Measurements from ENCODE around the gene MRPS18C. TPM values are rescaled to one million over a fixed set of nuclear protein-coding genes. Genes with fewer than 3 reads are reported as not detected.
A peak's percentile ranks its signal among the peaks of the same experiment; 100 is the strongest.

The MRPS18C gene
- total RNA-seq = 58.4 and 64.8 TPM in 2 replicates
- polyA plus RNA-seq = 14.0 and 22.2 TPM in 2 replicates
- polyA plus RNA-seq (2011; cell fraction: cytosol; rRNA removed) = 26.8 and 35.5 TPM in 2 replicates
- polyA plus RNA-seq (2011; cell fraction: nucleus; rRNA removed) = 14.8 and 20.3 TPM in 2 replicates
- 34.4 and 65.6 TPM in 2 replicates for polyA plus RNA-seq (2012)
- 15.9 and 16.1 TPM in 2 replicates for polyA minus RNA-seq
- 25.2 TPM for polyA minus RNA-seq (2011; cell fraction: cytosol; rRNA and poly(A)+ RNA removed)
- 14.3 and 23.8 TPM in 2 replicates for polyA minus RNA-seq (2011; cell fraction: nucleus; rRNA and poly(A)+ RNA removed)
- Bru-seq, nascent RNA = percentile 91 among the genes with signal in this experiment
- BruChase-seq, experiment 1, labeled RNA remaining after a 6-hour chase = percentile 78 among the genes with signal in this experiment
- BruChase-seq, experiment 2, labeled RNA remaining after a 2-hour chase = percentile 74 among the genes with signal in this experiment
- long read RNA-seq, transcript MRPS18C-201 (6 exons, 1,643 nt) = major isoform, 279 of 339 reads
- long read RNA-seq, transcript MRPS18C-204 (5 exons, 666 nt) = minor isoform, 43 of 339 reads
- long read RNA-seq, partial matches to known transcripts = 0 of 339 reads
- long read RNA-seq, other reads (novel, unspliced or antisense) = 15 of 339 reads

- Histone ChIP-seq H3K4me1 (ENCODE audit: control insufficient read depth, extremely low read depth, insufficient read depth, low read length) (peaks cover 20% of the 10 kb centered on the region), H3K27me3 (ENCODE audit: control insufficient read depth in 2 of 2, insufficient read depth in 2 of 2, low read length in 2 of 2) (no peaks in the 10 kb centered on the region), H3K4me3 (replicated peaks in 1 of 3; ENCODE audit: insufficient read depth in 1 of 3, low read depth in 1 of 3, low read length in 3 of 3) (peak within 1 kb of the TSS; percentile 59 to 94 (median 75)), H3K9ac (replicated peaks; ENCODE audit: extremely low read depth, insufficient read depth, low read length) (peak within 1 kb of the TSS; percentile 96), H3K9me1 (replicated peaks; ENCODE audit: control insufficient read depth, extremely low read depth, insufficient read depth, low read length) (no peaks in the 10 kb centered on the region), H3K79me2 (ENCODE audit: control insufficient read depth, insufficient read depth, low read length) (peaks cover 45% of the 10 kb centered on the region), H3K27ac (ENCODE audit: insufficient read depth, low read depth, low read length) (peak within 1 kb of the TSS; percentile 88), H3K36me3 (ENCODE audit: control insufficient read depth in 2 of 2, extremely low read depth in 1 of 2, insufficient read depth in 2 of 2, low read length in 2 of 2) (peaks cover 2 to 10% of the 10 kb centered on the region in 2 experiments), H3K4me2 (ENCODE audit: insufficient read depth, low read length) (peak within 1 kb of the TSS; percentile 97), H3K9me3 (replicated peaks; ENCODE audit: control insufficient read depth, insufficient read depth, low read length) (no peaks in the 10 kb centered on the region), H4K20me1 (replicated peaks; ENCODE audit: control insufficient read depth, extremely low read depth, insufficient read depth, low read length) (no peaks in the 10 kb centered on the region), H2AFZ (ENCODE audit: low read depth, low read length) (peak within 1 kb of the TSS; percentile 89)
- no peak for TF ChIP-seq CTCF (IDR thresholded peaks at IDR 0.05; ENCODE audit: extremely low read depth in 1 of 2, insufficient read depth in 1 of 2, low read depth in 1 of 2, low read length in 2 of 2)
- no peak for TF ChIP-seq GATA2 (IDR thresholded peaks at IDR 0.05; ENCODE audit: insufficient read depth, insufficient read length, low read depth, low read length)
- no peak for TF ChIP-seq EZH2 (IDR thresholded peaks at IDR 0.05; ENCODE audit: borderline replicate concordance, low read depth, low read length, severe bottlenecking)
- peak; percentile 100 for TF ChIP-seq MAX (IDR thresholded peaks at IDR 0.05; ENCODE audit: insufficient read depth, insufficient read length)
- peak; percentile 93 for TF ChIP-seq POLR2A (IDR thresholded peaks at IDR 0.05; ENCODE audit: low read depth, low read length)
- TF ChIP-seq MYC (IDR thresholded peaks at IDR 0.05; ENCODE audit: low read depth, low read length) = no peak
- TF ChIP-seq POLR2AphosphoS5 (IDR thresholded peaks at IDR 0.05; ENCODE audit: insufficient read depth, low read depth, low read length) = peak; percentile 86
- TF ChIP-seq JUN (IDR thresholded peaks at IDR 0.05; ENCODE audit: borderline replicate concordance, insufficient read depth, insufficient read length, low read depth) = no peak
- TF ChIP-seq FOS (IDR thresholded peaks at IDR 0.05; ENCODE audit: borderline replicate concordance, insufficient read depth, low read length) = no peak
- dilution Hi-C loops (cut with MboI; ENCODE audit: extremely low pct_ligation_motif_present, low sequenced_read_pairs) (no loop called here), intact Hi-C loops (cut with micrococcal nuclease) (loop anchor here (1.0 to 10.0 kb wide), 7 partner anchors 30 to 557 kb away; partner anchors contain the start of genes ABRAXAS1, COPS4 and COQ2)
- ChIA-PET CTCF (interaction anchor here (0.5 to 4.6 kb wide), 5 partner anchors 11 to 174 kb away, joined by 3 to 37 read pairs (median 11); partner anchors contain the start of gene COQ2), POLR2A (interaction anchor here (0.6 to 1.1 kb wide), 2 partner anchors 171 to 173 kb away, joined by 3 read pairs; partner anchors contain the start of gene COQ2)
- FAIRE-seq = peak; percentile 93
- DNase-seq (ENCODE audit: low read depth, low spot score) = peak; percentile 99
- TSS peak; percentile 75 for BruUV-seq (replicated peaks)
These were observed at the start of gene MRPS18C, which contains the start of gene HELQ for GRCh38 chr4:83455281-83456183. Gene MRPS18C, plus strand, starts transcription at chr4:83456058. Its CDS starts 20 bp downstream, at chr4:83456078. Gene HELQ, minus strand, starts transcription at chr4:83455823. Its CDS starts 130 bp downstream, at chr4:83455693.

Data from endothelial cell of umbilical vein (primary cell).